K562 (cell line): ENCODE results near the gene C5orf47. TPM values are rescaled to one million over a fixed set of nuclear protein-coding genes. Genes with fewer than 3 reads are reported as not detected.

Experiments
- ATAC-seq: fragments of 200-7000 bp; cut with Tn5 transposase; 3 replicates; pipeline ENCODE4 v1.9.1; 2020; ENCODE audit warnings: moderate library complexity
- BruUV-seq: library from RNA; stranded (reverse); fragments of 400-500 nt; replicated peaks from 2 replicates; lab custom pipeline; 2021; lab: Mats Ljungman, UMichigan
- CTCF ChIA-PET: fragments of 300-600 bp; formaldehyde crosslinking; extraction: SDS; loops from one replicate; lab custom pipeline; 2021; ENCODE audit warnings: low intra/inter-chr PET ratio; lab: Yijun Ruan, JAX
- POLR2A ChIA-PET: fragments of 300-600, 350-650 bp; sonication (Branson Sonifier 250); formaldehyde crosslinking; extraction: SDS; loops from one replicate; lab custom pipeline; 2021; ENCODE audit warnings: antibody characterized with exemption, inconsistent platforms; lab: Yijun Ruan, JAX
- DNase-seq, 4 experiments: peaks; one replicate each; pipeline versions ENCODE4 v3.0.0 to v3.0.0-alpha.2; 2011 to 2018; ENCODE audit warnings: low spot score in 3 of 4, mixed read lengths in 3 of 4; ENCODE audit errors: extremely low read depth in 1 of 4
- FAIRE-seq: peaks from 2 replicates; lab custom pipeline; 2011; peaks lifted over from hg19 to GRCh38; lab: Jason Lieb, UNC
- H2AFZ ChIP-seq: 2 replicates; pipeline ENCODE4 v1.6.0; 2011; ENCODE audit warnings: low read depth, low read length, control low read depth, inconsistent platforms
- H3K27ac ChIP-seq: fragments of 200-600 bp; 3 replicates; pipeline ENCODE4 v1.8.0; 2011; ENCODE audit warnings: low read depth, mild to moderate bottlenecking, control low read depth, inconsistent platforms, low read length, moderate library complexity, mixed read lengths; ENCODE audit errors: extremely low read depth
- H3K27me3 ChIP-seq, 2 experiments: fragments of 300-600 bp in 1 of 2; 2 replicates in 1 of 2; 3 replicates in 1 of 2; pipeline versions ENCODE4 v1.6.0 to v1.8.0; 2011; ENCODE audit warnings: inconsistent platforms in 2 of 2, low read length in 2 of 2, mild to moderate bottlenecking in 1 of 2, mixed read lengths in 1 of 2, moderate library complexity in 1 of 2; ENCODE audit not compliant: control insufficient read depth in 2 of 2, insufficient read depth in 2 of 2
- H3K36me3 ChIP-seq: fragments of 300-600 bp; 3 replicates; pipeline ENCODE4 v1.8.0; 2011; ENCODE audit warnings: mild to moderate bottlenecking, low read length, inconsistent platforms; ENCODE audit not compliant: control insufficient read depth, insufficient read depth
- H3K4me1 ChIP-seq, 2 experiments: fragments of 200-600 bp in 1 of 2; replicated peaks in 1 of 2; 2 replicates in 1 of 2; 3 replicates in 1 of 2; pipeline versions ENCODE4 v1.5.1 to v1.8.0; 2011; ENCODE audit warnings: inconsistent platforms in 2 of 2, low read length in 2 of 2, mild to moderate bottlenecking in 1 of 2, mixed read lengths in 1 of 2, moderate library complexity in 1 of 2; ENCODE audit not compliant: control insufficient read depth in 2 of 2, insufficient read depth in 2 of 2
- H3K4me2 ChIP-seq: 2 replicates; pipeline ENCODE4 v1.6.1; 2011; ENCODE audit warnings: low read length, control low read depth, inconsistent platforms, mixed read lengths; ENCODE audit not compliant: insufficient read depth
- H3K4me3 ChIP-seq: fragments of 200-600 bp; sonication (generic), shearing (Covaris generic); 2 replicates; pipeline ENCODE4 v1.5.1; 2016; ENCODE audit warnings: control low read depth, inconsistent platforms
- H3K79me2 ChIP-seq: fragments of 200-600 bp; 3 replicates; pipeline ENCODE4 v1.8.0; 2011; ENCODE audit warnings: low read length, inconsistent platforms; ENCODE audit not compliant: control insufficient read depth, insufficient read depth
- H3K9ac ChIP-seq, 2 experiments: 2 replicates each; pipeline versions ENCODE4 v1.6.0 to v1.6.1; 2011; ENCODE audit warnings: low read depth in 2 of 2, low read length in 2 of 2, control low read depth in 1 of 2, inconsistent platforms in 1 of 2, mild to moderate bottlenecking in 1 of 2, mixed read lengths in 1 of 2; ENCODE audit not compliant: insufficient read depth in 1 of 2
- H3K9me1 ChIP-seq: one replicate; pipeline ENCODE4 v1.6.0; 2011; ENCODE audit warnings: inconsistent platforms, mild to moderate bottlenecking, low read length, moderate library complexity; ENCODE audit not compliant: control insufficient read depth, insufficient read depth
- H3K9me3 ChIP-seq: replicated peaks from 2 replicates; pipeline ENCODE4 v1.5.1; 2011; ENCODE audit warnings: low read depth, low read length, inconsistent platforms; ENCODE audit not compliant: control insufficient read depth, insufficient read depth
- H4K20me1 ChIP-seq: replicated peaks from 2 replicates; pipeline ENCODE4 v1.6.1; 2011; ENCODE audit warnings: low read length, inconsistent platforms, mixed read lengths; ENCODE audit not compliant: control insufficient read depth, insufficient read depth
- ILF3 ChIP-seq: fragments of 450-650 bp; IDR thresholded peaks from 2 replicates; pipeline ENCODE4 v1.6.1; 2018; ENCODE audit warnings: antibody characterized with exemption, mild to moderate bottlenecking, moderate library complexity, borderline replicate concordance
- SMAD3 ChIP-seq: fragments of 450-650 bp; formaldehyde crosslinking; conservative IDR thresholded peaks from 2 replicates; pipeline ENCODE4 v1.4.0; 2020; ENCODE audit warnings: mild to moderate bottlenecking
- ZFPM2 ChIP-seq: fragments of 250-450 bp; sonication (Bioruptor Pico); IDR thresholded peaks from 2 replicates; pipeline ENCODE4 v1.5.1; 2022; ENCODE audit warnings: mild to moderate bottlenecking
- WGBS: fragments of 100-300 bp; shearing (Covaris generic); methylation state at CpG from one replicate; pipeline ENCODE4 v1.1.6; 2016; ENCODE audit warnings: low coverage, mixed read lengths; ENCODE audit not compliant: insufficient coverage; ENCODE audit errors: missing lambda C conversion rate; 5-methylcytosine and 5-hydroxymethylcytosine counted together
- in situ Hi-C: fragments of 300-500 bp; cut with MboI; formaldehyde crosslinking; loops from 4 replicates; pipeline ENCODE4 v1.15.0; 2018; ENCODE audit warnings: inconsistent platforms, mixed read lengths
- intact Hi-C: fragments of 100-400 bp; cut with micrococcal nuclease; formaldehyde crosslinking; loops from 2 replicates; pipeline ENCODE4 v1.14.2; 2022
- polyA plus RNA-seq, 8 experiments: library from polyadenylated mRNA; depleted of rRNA in 4 of 8; stranded (reverse) in 5 of 8; unstranded in 3 of 8; fragments of >200 nt; fragmentation: Nextera tagmentation in 2 of 8; fragmentation: Illumina TruSeq in 1 of 8; extraction: Ambion mirVana in 2 of 8; extraction: Trizol in 1 of 8; gene quantifications; 2 replicates each; pipeline versions ENCODE4 v1.2.1 to v1.2.3, GENCODE V29; 2011 to 2014; ENCODE audit warnings: inconsistent platforms in 1 of 8, missing spikeins in 1 of 8
- total RNA-seq, 7 experiments: library from RNA; depleted of rRNA in 6 of 7; stranded (reverse); fragments of >200 nt in 6 of 7; fragmentation: Illumina TruSeq in 2 of 7; extraction: Trizol in 2 of 7; gene quantifications; 2 replicates each; pipeline versions ENCODE4 v1.2.1 to v1.2.3, GENCODE V29; 2011 to 2021; ENCODE audit warnings: low replicate concordance in 1 of 7
- TF ChIP-seq, protein P1 (sequence below), 3 experiments: IDR thresholded peaks in 2 of 3; conservative IDR thresholded peaks in 1 of 3; 2 replicates each; pipeline ENCODE4 v1.5.1; 2011 to 2012; ENCODE audit warnings: low read length in 3 of 3, mild to moderate bottlenecking in 3 of 3, control low read depth in 2 of 3, improper control_type of control experiment in 1 of 3, inconsistent platforms in 1 of 3, low read depth in 1 of 3, mixed read lengths in 1 of 3, moderate library complexity in 1 of 3; ENCODE audit not compliant: insufficient read depth in 2 of 3

C5orf47 gene
- total and polyA plus RNA-seq, 9 of the 15 experiments (the other 6 are each of a cell fraction or from before 2014, with no cell fraction given) = 0.08 TPM; not detected in 8

DNA sequence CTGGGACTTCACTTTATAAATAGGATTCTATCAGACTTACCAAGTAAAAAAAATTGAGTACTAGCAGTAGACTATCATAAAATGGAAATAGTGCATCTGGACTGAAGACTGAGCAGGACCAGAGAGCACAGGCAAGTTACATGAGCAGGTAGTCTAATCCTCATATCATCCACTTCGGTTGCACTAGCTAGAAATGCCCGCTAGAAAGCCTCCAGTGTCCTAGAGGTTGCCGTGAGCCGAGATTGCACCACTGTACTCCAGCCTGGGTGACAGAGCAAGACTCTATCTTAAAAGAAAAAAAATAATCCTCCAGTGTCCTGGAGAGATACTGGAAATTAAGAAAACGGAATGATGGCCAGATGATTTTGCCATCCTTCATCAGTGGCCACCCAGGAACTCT, 20.0 kb downstream of the C5orf47 start:
- Histone ChIP-seq H3K4me1 (no peaks in the 10 kb centered on the region), H3K9me1 (no peaks in the 10 kb centered on the region), H2AFZ (no peak overlapping the region), H3K36me3 (no peaks in the 10 kb centered on the region), H3K27me3 (no peaks in the 10 kb centered on the region), H3K4me2 (no peak overlapping the region), H3K9me3 (no peaks in the 10 kb centered on the region), H3K9ac (no peak overlapping the region), H4K20me1 (no peaks in the 10 kb centered on the region), H3K27ac (no peak overlapping the region), H3K79me2 (no peaks in the 10 kb centered on the region), H3K4me3 (no peak overlapping the region)
- CTCF ChIA-PET = no interaction called here
- peak in 1 of 4 experiments; percentile 7 for DNase-seq
- peak; percentile 79 for ATAC-seq
- intact Hi-C loops = no loop called here
- WGBS = 0% methylated on average over 5 of the region's 5 CpGs
- FAIRE-seq = no peak
- TF ChIP-seq ZFPM2 (CRISPR knock-in tag) (no peak), ILF3 (no peak), SMAD3 (CRISPR knock-in tag) (no peak)
- TF ChIP-seq, protein P1, sequence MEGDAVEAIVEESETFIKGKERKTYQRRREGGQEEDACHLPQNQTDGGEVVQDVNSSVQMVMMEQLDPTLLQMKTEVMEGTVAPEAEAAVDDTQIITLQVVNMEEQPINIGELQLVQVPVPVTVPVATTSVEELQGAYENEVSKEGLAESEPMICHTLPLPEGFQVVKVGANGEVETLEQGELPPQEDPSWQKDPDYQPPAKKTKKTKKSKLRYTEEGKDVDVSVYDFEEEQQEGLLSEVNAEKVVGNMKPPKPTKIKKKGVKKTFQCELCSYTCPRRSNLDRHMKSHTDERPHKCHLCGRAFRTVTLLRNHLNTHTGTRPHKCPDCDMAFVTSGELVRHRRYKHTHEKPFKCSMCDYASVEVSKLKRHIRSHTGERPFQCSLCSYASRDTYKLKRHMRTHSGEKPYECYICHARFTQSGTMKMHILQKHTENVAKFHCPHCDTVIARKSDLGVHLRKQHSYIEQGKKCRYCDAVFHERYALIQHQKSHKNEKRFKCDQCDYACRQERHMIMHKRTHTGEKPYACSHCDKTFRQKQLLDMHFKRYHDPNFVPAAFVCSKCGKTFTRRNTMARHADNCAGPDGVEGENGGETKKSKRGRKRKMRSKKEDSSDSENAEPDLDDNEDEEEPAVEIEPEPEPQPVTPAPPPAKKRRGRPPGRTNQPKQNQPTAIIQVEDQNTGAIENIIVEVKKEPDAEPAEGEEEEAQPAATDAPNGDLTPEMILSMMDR (IDR thresholded peaks at IDR 0.05 in 2 of 3, conservative IDR thresholded peaks at IDR 0.05 in 1 of 3; ENCODE audit: insufficient read depth in 2 of 3, low read depth in 1 of 3, low read length in 3 of 3) = 0 out of 6 replicates have a peak, but pooled peaks of 1 of the 3 experiments have one; percentile 12
- POLR2A ChIA-PET = no interaction called here
- BruUV-seq = no TSS peak
- in situ Hi-C loops = no loop called here
